NCI-H1105 (cell line): Measurements from ENCODE around the gene SLC25A11.
"Not testable (repeated sequence)": the region's sequence is repeated elsewhere in the genome, so short reads cannot be mapped to it uniquely, and the experiment has no call there.

ENCODE experiments used
- DNase-seq: peaks from one replicate; lab custom pipeline; 2025; lab: John Stamatoyannopoulos, UW

SLC25A11 gene

DNA sequence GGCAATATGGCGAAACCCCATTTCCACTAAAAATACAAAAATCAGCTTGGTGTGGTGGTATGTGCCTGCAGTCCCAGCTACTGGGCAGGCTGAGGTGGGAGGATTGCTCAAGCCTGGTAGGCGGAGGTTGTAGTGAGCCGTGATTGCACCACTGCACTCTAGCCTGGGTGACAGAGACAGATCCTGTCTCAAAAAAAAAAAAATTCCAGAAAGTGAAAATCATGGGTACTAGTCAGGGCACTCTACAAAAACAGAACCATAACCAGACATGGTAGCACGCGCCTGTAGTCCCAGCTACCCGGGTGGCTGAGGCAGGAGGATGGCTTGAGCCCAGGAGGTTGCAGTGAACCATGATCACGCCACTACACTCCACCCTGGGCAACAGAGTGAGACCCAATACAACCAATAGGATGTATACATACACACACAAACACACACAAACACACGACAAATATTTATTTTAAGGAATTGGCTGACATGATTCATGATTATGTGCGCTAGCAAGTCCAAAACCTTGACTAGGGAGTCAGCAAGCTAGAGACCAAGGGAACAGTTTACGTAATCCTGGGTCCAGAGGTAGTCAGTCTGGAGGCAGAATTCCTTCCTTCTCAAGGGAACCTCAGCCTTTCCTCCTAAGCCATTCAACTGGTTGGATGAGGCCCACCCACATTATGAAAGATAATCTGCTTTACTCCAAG is 19.3 kb downstream of the SLC25A11 start:
- no peak for DNase-seq

DNA sequence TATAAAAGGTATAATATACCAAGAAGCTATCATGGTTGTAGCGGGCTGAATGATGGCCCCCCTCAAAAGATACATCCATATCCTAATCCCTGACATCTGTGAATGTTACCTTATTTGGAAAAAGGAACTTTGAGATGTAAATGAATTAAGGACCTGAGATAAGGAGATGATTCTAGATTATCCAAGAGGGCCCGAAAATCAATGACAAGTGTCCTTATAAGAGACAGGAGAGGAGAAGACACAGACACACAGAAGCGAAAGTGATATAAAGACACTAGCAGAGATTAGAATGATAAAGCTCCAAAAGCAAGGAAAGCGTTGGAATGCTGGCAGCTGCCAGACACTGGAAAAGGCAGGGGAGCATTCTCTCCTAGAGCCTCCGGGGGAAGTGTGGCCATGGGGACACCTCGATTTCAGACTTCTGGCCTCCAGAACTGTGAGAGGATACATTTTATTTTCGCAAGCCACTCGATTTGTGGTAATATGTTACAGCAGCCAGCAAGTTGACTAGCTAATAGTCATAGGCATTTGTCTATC is 20.3 kb downstream of the SLC25A11 start:
- DNase-seq: no peak

DNA sequence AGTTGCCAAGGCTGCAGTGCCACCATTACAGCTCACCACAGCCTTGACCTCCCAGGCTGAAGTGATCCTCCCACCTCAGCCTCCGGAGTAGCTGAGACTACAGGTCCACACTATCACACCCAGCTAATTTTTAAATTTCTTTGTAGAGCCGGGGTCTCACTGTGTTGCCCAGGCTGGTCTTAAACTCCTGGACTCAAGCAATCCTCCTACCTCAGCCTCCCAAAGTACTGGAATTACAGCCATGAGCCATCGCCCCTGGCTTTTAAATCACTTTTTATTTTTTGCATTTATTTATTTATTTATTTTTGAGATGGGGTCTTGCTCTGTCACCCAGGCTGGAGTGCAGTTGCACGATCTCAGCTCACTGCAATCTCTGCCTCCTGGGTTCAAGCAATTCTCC is 25.3 kb downstream of the SLC25A11 start:
- DNase-seq: not testable (repeated sequence)

DNA sequence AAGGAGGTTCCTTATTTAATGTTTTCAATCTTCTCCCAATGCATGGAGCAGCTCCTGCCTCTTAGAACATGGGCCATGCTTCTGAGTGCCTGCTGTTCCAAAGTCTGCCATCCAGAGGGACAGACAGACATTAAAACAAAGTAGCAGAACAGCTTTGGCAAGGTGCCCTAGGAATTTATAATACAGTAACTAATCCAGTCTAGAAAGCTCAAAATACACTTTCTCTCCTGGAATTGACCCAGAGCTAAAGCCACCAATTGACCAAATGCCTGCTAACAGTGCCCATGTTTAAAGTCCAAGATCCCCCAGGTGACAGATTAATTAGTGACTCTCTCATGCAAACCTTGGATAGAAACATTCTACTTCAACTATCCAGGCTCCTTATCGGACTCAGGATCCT is 25.9 kb downstream of the SLC25A11 start:
- no peak for DNase-seq

DNA sequence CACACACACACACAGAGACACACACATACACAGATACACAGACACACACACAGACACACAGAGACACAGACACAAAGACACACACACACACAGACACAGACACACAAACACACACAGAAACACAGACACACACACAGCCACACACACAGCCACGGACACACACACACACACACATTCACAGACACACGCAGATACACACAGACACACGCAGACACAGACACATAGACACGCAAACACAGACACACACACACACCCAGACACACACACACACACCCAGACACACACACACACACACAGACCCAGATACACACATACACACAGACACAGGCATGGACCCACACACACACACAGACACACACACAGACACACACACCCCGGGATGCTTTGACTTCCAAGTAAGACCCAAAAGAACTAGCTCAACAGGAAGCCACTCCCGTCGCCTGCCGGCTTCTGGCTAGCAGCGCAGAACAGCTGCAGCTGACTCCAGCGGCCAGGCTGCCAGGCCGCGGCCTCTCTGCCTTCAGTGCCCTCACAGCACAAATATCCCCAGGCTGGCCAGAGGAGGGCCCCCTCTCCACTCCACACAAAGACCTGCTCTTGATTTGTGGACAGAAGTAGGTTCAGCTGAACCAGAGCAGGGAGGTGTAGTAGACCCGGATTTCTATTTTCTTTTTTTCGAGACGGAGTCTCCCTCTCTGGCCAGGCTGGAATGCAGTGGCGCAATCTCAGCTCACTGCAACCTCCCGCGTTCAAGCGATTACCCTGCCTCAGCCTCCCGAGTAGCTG is 30.9 kb downstream of the SLC25A11 start:
- peak; percentile 52 for DNase-seq

DNA sequence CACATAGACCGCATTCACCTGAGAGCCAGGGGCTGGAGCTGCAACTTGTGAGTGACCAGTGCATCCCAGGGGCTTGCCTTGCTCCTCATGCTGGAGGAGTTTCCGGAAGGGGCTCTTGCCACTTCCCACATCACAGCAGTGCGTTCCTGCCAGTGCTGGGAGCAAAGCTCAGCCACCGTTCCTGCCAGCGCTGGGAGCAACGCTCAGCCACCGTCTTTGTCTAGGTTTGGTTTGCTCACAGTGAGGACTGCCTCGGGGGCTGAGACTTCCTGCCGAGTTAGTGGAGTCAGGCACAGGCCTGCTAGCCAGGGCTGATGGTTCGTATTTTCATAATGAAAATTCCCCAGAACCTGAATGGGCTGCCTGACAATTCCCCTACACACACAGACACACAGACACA is 31.5 kb downstream of the SLC25A11 start:
- no peak for DNase-seq

DNA sequence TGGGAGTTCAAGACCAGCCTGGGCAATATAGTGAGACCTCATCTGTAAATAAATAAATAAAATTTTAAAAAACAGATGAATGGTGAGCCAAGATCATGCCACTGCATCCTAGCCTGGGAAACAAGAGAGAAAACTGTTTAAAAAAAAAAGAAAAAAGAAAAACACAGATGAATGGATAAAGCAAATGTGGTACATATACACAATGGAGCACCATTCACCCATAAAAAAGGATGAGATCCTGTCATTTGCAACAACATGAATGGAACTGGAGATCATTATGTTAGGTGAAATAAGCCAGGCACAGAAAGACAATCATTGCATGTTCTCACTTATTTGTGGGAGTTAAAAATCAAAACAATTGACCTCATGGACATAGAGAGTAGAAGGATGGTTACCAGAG is 33.2 kb downstream of the SLC25A11 start:
- DNase-seq: not testable (repeated sequence)

DNA sequence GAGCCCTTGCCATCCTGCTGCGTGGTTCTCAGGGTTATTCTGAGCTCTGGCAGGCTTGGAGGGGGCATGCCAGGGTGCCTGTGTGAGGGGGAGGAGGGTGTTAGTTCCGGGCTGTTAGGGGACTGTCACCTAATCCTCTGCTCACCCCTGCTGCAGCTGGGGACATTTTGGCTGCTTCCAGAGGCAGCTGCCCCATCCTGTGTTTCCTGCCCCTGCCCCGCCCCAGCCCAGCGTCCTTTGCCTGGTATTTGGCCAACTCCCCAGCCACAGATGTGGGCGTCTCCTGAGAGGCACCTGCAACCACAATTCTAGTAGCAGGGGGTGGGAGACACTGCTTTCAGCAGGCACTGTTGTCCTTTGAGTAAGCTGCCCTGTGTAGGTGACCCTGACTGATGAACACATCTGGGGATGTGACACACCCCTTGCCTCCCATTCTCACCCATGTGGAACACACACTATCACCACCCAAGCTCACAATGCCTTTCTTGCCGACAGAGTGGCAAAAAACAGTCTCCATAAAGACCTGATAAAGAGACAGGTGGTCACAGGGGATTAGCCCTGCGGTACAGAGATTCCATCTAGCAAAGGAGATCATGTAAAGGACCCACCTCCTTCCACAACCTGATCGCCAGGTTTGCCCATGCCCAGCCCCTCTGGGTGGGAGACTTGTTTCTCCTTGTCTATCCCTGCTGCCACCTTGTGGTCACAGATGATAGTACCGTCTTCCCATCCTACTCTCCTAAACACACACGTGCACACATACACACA is 36.6 kb downstream of the SLC25A11 start, which contains the start of gene CHRNE:
TSS of gene CHRNE (minus strand) at position 48 of the 768 bp plus-strand sequence. CDS start at position 13, 35 bp downstream.
- DNase-seq: peak; percentile 89

DNA sequence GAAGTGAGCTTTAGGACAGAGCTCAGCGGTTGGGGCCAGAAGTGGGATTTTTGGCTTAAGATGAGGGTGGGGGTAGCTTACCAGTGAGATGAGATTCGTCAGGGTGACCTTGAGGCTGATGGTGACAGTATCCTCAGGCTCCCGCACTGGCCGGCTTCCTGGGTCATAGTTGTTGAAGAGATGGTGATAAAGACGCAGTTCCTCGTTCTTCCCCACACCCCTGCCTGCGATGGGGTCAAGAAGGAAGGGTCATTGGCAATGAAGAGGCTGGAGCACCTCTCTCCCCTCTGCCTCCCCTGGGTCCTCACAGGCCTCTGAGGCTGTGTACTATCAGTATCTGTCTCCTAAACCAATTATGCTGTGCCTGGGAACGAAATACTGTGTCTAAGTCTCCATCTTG is 37.3 kb downstream of the SLC25A11 start:
- no peak for DNase-seq

DNA sequence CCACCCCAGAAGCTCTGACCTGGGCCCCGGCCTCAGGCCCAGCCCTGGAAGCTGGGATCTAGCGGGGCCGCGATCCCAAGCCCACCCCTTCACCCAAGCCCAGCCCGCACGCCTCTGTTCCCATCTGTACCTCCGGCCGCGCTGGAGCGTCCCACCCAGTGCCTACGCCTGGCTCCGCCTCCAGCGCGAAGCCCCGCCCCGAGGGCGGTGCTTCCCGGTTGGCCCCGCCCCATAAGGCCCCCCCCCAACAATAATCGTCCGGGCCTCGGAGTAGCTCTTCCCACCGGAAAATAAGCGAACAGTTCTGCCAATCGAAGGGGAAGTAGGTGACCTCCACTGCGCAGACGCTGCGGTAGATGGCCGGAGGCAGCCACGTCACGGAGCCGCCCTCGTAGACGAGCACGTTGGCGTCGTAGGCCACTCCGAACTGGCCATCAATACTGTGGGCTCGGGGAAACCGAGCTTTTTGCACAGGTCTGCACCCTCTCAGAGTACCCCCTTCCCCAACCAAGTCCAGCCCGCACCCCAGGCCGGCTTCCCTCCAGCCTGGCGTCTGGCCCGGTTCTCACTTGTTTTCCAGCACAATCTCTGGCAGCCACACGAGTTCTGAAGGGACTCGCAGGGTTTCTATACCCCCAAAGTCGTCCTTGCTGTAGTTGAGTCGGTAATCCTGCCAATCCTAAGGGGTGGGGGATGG is 38.0 kb downstream of the SLC25A11 start:
- DNase-seq: no peak

DNA sequence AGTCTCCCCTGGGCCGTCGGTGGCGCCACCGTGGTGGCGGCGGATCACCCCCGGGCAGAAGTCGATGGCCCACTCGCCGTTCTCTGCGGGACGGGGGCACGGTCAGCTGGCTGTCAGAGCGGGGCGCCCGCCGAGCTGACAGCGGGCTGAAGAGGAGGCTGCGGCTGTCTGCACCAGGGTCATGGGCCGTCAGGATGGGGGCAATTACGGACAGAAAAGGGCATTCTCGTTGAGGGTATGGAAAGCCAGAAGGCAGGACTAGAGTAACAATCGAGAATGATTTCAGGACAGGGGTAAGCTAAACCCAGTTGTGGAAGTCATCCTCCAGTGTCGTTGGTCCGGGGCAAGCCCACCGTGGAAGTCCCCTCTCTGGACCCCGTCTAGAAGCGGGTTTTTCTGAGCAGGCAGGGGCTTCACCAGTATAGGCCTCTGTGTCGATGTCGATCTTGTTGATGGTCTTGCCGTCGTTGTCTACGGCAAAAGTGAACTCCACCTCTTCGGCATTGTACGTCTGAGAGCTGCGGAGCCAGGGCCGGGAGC is 38.7 kb downstream of the SLC25A11 start:
- DNase-seq: no peak

DNA sequence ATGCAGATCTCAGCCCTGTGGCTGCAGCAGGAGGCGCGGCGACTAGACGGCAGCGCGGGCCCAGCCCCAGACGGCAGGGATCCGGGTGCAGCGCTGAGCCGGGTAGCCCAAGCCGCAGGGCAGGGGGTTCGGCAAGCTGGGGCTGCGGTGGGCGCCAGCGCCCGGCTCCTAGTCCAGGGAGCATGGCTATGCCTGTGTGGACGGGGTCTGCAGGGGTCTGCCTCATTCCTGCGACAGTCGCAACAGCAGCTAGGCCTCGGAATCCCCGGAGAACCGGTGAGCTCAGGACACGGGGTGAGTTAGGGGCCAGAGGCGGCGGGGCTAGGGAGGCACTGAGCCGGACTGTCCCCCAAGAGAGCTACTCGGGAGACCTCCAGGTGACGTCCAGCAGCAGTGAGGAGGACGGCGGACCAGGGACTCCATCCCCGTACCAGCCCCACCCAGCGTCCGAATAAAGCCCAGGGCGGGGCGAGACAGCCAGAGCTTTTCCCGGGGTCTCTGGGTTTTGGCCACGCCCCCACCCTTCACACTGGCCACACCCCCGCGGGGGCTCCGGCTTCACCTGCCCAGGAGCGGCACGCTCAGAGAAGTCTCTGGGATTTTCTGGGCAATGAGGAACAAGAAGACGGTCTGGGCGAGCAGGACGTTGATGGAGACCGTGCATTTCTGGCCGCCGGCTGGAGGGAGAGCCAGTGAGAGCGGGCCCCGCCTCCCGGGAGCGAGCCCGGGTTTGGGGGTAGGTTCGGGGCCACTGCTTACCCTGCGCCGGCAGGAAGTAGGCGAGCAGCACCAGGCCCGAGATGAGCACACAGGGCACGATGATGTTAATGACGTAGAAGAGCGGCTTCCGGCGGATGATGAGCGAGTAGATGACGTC is 39.4 kb downstream of the SLC25A11 start:
- DNase-seq: no peak

DNA sequence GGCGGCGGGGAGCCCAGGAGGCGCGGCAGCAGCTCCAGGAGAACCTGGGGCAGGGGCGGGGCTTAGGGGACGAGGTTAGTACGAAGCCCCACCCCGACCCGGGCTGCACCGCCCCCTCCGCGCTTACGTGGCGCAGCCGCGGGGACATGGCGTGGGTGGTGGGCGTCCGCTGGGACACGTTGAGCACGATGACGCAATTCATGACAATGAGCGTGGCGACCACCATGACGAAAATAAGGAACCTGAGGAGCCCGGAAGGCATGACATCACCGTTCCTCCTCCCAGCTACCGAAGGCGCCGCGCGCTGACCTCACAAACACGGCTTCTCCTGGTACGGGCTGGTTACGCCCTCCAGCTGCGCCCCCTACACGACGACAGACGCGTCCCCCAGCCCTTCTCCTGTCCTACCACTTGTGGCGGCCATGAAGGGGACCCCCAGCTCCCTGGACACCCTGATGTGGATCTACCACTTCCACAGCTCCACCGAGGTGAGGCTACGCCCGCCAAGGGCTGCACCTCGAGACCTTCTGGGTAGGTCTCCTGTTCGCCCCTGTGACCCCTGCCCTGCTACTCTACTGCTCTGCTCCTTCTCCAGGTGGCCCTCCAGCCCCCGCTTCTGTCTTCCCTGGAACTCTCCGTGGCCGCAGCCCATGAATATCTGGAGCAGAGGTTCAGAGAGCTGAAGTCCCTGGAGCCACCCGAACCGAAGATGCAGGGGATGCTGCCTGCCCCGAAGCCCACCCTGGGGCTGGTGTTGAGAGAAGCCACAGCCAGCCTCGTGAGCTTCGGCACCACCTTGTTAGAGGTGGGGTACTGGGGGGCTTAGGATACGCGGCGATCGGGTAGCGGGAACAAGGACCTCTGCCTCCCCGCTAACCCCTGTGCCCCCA is 40.3 kb downstream of the SLC25A11 start, which contains the start of gene C17orf107:
TSS of gene C17orf107 (plus strand) at position 196 of the 890 bp plus-strand sequence. CDS start at position 423, 227 bp downstream.
- peak; percentile 78 for DNase-seq

DNA sequence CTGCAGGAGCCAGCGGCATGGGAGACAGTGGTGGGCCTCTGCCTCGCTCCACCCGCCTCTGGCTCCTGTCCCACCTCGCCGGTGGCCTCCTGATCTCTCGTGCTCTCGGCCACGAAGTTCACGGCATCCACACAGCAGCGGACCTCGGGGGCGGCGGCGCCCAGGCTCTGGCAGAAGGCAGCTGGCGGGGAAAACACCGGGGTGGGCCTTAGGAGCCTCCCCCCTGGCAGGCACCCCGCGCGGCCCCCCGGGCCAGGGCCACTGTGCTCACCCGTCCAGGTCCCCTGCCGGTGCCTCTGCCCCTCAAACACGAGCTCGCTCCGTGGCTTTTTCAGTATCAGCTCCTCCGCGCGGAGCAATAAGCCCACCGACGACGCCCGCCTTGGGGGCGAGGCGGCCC is 40.9 kb downstream of the SLC25A11 start:
- no peak for DNase-seq

DNA sequence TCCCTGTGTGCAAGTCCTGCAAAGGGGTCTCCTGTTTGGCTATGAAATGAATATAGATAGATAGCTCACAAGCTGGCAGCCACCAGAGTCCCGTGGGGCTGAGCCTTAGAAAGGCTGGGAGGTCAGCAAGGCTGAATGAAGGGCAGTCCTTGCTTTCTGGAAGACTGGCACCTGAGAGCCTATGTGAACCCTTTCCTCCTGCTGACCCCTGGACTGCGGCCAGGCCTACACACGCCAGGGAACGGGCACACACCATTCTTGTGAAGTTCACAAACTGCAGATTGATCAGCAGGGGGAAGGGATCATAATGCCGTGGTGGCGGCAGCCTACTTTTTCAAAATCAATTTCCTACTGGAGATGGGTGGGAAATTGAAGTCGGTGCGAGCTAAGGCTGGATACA is 41.5 kb downstream of the SLC25A11 start:
- DNase-seq: no peak

DNA sequence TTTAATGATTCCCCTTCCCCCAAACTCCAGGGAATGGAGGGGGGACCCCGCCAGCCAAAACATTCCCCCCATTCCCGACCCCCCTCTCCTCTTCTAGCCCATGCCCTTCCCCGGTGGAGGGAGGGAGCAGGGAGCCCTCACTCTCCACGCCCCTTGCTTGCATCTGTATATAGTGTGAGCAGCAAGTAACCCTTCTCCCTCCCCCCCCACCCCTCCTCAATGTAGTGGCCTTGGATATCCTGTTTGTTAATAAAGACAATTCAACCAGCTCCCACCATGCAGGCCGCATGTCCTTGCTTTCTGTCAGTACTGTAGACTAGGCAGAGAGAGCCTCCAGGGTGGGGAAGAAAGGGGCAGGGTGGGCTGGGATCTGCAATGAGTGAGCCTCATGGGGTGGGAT is 42.1 kb downstream of the SLC25A11 start:
- DNase-seq: no peak

DNA sequence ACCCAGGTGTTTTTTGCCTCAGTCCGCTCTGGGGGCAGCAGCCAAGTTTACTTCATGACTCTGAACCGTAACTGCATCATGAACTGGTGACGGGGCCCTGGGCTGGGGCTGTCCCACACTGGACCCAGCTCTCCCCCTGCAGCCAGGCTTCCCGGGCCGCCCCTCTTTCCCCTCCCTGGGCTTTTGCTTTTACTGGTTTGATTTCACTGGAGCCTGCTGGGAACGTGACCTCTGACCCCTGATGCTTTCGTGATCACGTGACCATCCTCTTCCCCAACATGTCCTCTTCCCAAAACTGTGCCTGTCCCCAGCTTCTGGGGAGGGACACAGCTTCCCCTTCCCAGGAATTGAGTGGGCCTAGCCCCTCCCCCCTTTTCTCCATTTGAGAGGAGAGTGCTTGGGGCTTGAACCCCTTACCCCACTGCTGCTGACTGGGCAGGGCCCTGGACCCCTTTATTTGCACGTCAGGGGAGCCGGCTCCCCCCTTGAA is 42.6 kb downstream of the SLC25A11 start:
- no peak for DNase-seq

DNA sequence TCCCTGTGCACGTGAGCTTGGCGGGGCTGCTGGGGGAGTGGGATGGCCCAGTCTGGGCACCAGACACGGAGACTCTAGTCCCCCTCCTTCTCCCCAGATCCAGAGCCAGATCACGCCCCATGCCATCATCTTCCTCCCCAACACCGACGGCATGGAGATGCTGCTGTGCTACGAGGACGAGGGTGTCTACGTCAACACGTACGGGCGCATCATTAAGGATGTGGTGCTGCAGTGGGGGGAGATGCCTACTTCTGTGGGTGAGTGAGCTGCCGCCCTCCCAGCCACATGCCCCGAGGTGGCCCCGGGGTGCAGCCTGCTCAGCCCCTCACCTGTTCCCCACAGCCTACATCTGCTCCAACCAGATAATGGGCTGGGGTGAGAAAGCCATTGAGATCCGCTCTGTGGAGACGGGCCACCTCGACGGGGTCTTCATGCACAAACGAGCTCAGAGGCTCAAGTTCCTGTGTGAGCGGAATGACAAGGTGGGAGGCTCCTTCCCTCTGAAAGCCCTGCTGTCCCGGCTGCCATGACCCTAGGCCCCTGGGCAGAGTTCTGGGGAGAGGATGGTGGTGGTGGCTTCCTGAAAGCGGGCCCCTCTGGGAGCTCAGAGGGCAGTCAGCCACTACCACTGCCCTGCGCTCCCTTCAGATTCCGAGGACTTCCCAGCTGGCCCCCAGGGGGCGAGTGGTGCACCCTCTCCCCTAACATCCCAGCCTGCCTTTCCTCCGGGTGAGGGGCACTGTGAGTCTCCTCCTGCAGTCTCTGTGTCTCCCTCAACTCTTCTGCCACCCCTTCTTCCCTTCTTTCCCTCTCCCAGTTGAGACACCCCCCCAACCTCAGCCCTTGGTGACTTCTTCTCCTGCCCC is 43.3 kb downstream of the SLC25A11 start:
- DNase-seq: no peak
